Brain microvascular endothelial cell (primary cell): ENCODE results near the gene SFRP4.

Source experiments
- DNase-seq: peaks from one replicate; pipeline ENCODE4 v3.0.0-alpha.2; 2020
- H3K27ac ChIP-seq: fragments of 250-450 bp; sonication (Bioruptor Pico); 2 replicates; pipeline ENCODE4 v1.5.1; 2020; ENCODE audit warnings: mild to moderate bottlenecking, moderate library complexity
- H3K27me3 ChIP-seq: fragments of 250-450 bp; sonication (Bioruptor Pico); replicated peaks from 2 replicates; pipeline ENCODE4 v1.5.1; 2020; ENCODE audit warnings: mild to moderate bottlenecking
- H3K36me3 ChIP-seq: fragments of 250-450 bp; sonication (Bioruptor Pico); replicated peaks from 2 replicates; pipeline ENCODE4 v1.5.1; 2020; ENCODE audit warnings: mild to moderate bottlenecking
- H3K4me3 ChIP-seq: 2 replicates; pipeline ENCODE4 v1.5.1; 2011; ENCODE audit warnings: low read depth, mild to moderate bottlenecking, control low read depth, low read length, moderate library complexity
- CTCF ChIP-seq: IDR thresholded peaks from 2 replicates; pipeline ENCODE4 v1.5.1; 2011; ENCODE audit warnings: low read depth, mild to moderate bottlenecking, moderate library complexity, low read length, control low read depth, inconsistent platforms; ENCODE audit errors: missing control alignments
- in situ Hi-C: cut with HindIII; loops from 2 replicates; pipeline ENCODE4 v1.10.0; 2017; ENCODE audit warnings: low sequenced_read_pairs, low pct_ligation_motif_present

The SFRP4 gene

GRCh38 chr7:37923996-37924395 lies 7.4 kb upstream of the SFRP4 start:
- Histone ChIP-seq H3K27ac (no peak overlapping the region), H3K27me3 (no peaks in the 10 kb centered on the region), H3K4me3 (no peak overlapping the region), H3K36me3 (no peaks in the 10 kb centered on the region)
- in situ Hi-C loops: no loop called here
- TF ChIP-seq CTCF: no peak
- no peak for DNase-seq

GRCh38 chr7:37921876-37922275 lies 5.3 kb upstream of the SFRP4 start:
- TF ChIP-seq CTCF: no peak
- no peaks in the 10 kb centered on the region for H3K36me3 ChIP-seq
- no peak overlapping the region for H3K4me3 ChIP-seq
- H3K27me3 ChIP-seq: no peaks in the 10 kb centered on the region
- no peak for DNase-seq
- in situ Hi-C loops: no loop called here
- H3K27ac ChIP-seq: no peak overlapping the region

GRCh38 chr7:37920849-37921805 lies 4.5 kb upstream of the SFRP4 start:
- no peaks in the 10 kb centered on the region for H3K36me3 ChIP-seq
- peak overlapping the region; percentile 47 for H3K27ac ChIP-seq
- no peaks in the 10 kb centered on the region for H3K27me3 ChIP-seq
- DNase-seq: peak; percentile 64
- in situ Hi-C loops: no loop called here
- H3K4me3 ChIP-seq: peak overlapping the region; percentile 67
- TF ChIP-seq CTCF: peak; percentile 39

- TF ChIP-seq CTCF: peak; percentile 33
- peak; percentile 25 for DNase-seq
- peak within 1 kb of the TSS; percentile 67 for H3K4me3 ChIP-seq
- peak within 1 kb of the TSS; percentile 47 for H3K27ac ChIP-seq
- in situ Hi-C loops: no loop called here
- no peaks in the 10 kb centered on the region for H3K27me3 ChIP-seq
- no peaks in the 10 kb centered on the region for H3K36me3 ChIP-seq
These were observed 3.8 kb upstream of the SFRP4 start, which contains the start of gene EPDR1 for GRCh38 chr7:37920305-37920848. TSS of gene EPDR1 (plus strand) at chr7:37920640. CDS start at chr7:37920940, 300 bp downstream.

GRCh38 chr7:37918526-37918925 lies 1.9 kb upstream of the SFRP4 start:
- peak; percentile 30 for TF ChIP-seq CTCF
- Histone ChIP-seq H3K36me3 (no peaks in the 10 kb centered on the region), H3K27me3 (no peaks in the 10 kb centered on the region), H3K4me3 (no peak overlapping the region), H3K27ac (no peak overlapping the region)
- DNase-seq: no peak
- in situ Hi-C loops: no loop called here
